Naive thymus-derived CD4-positive, alpha-beta T cell (primary cell): ENCODE results near the gene SLC25A14. TPM values are rescaled to one million over a fixed set of nuclear protein-coding genes. Genes with fewer than 3 reads are reported as not detected.
"Not testable (repeated sequence)": the region's sequence is repeated elsewhere in the genome, so short reads cannot be mapped to it uniquely, and the experiment has no call there.

ENCODE experiments used
- ATAC-seq: fragments of 150-1000 bp; cut with Tn5 transposase; 2 replicates; pipeline ENCODE4 v1.10.0; 2021; ENCODE audit warnings: mild to moderate bottlenecking, moderate library complexity
- CTCF ChIA-PET: fragments of 350-600 bp; sonication (Branson Sonifier 250); formaldehyde crosslinking; loops from one replicate; lab custom pipeline; 2021; ENCODE audit warnings: antibody characterized with exemption; lab: Charles Lee
- POLR2A ChIA-PET: fragments of 350-600 bp; sonication (Branson Sonifier 250); formaldehyde crosslinking; loops from one replicate; lab custom pipeline; 2021; ENCODE audit warnings: antibody characterized with exemption, inconsistent platforms; lab: Charles Lee
- DNase-seq, 9 donors: peaks; one replicate each; pipeline versions ENCODE4 v3.0.0 to v3.0.0-alpha.2; 2020 to 2022; ENCODE audit warnings: mixed read lengths in 1 of 9
- H3K27ac ChIP-seq: one replicate; pipeline ENCODE4 v1.7.0; 2013; ENCODE audit warnings: mild to moderate bottlenecking, low read depth, low read length, moderate library complexity
- H3K27me3 ChIP-seq, 2 donors: one replicate each; pipeline ENCODE4 v1.7.0; 2013; ENCODE audit warnings: low read length in 2 of 2, mild to moderate bottlenecking in 2 of 2, moderate library complexity in 2 of 2; ENCODE audit not compliant: control insufficient read depth in 2 of 2, insufficient read depth in 2 of 2
- H3K36me3 ChIP-seq, 3 experiments: 1 replicate in 2 of 3; 2 replicates in 1 of 3; pipeline ENCODE4 v1.7.0; 2013; ENCODE audit warnings: low read length in 3 of 3, mild to moderate bottlenecking in 3 of 3, moderate library complexity in 1 of 3; ENCODE audit not compliant: insufficient read depth in 3 of 3, control insufficient read depth in 2 of 3
- H3K4me1 ChIP-seq, 2 donors: one replicate each; pipeline ENCODE4 v1.7.0; 2013; ENCODE audit warnings: low read length in 2 of 2, mild to moderate bottlenecking in 2 of 2, moderate library complexity in 1 of 2; ENCODE audit not compliant: control insufficient read depth in 2 of 2, insufficient read depth in 2 of 2
- H3K4me3 ChIP-seq: 2 replicates; pipeline ENCODE4 v1.7.0; 2013; ENCODE audit warnings: mild to moderate bottlenecking, low read length
- H3K9me3 ChIP-seq, 3 experiments: 1 replicate in 2 of 3; 2 replicates in 1 of 3; pipeline ENCODE4 v1.7.0; 2013; ENCODE audit warnings: low read length in 3 of 3; ENCODE audit not compliant: control insufficient read depth in 2 of 3
- H3K27ac Mint-ChIP-seq, 9 donors: one replicate each; pipeline ENCODE4 v1.8.0; 2020 to 2022; ENCODE audit warnings: mixed read lengths in 9 of 9, mild to moderate bottlenecking in 8 of 9, moderate library complexity in 5 of 9, inconsistent platforms in 2 of 9
- H3K27me3 Mint-ChIP-seq, 5 donors: one replicate each; pipeline ENCODE4 v1.8.0; 2021 to 2022; ENCODE audit warnings: mixed read lengths in 5 of 5, mild to moderate bottlenecking in 1 of 5
- H3K36me3 Mint-ChIP-seq, 5 donors: one replicate each; pipeline ENCODE4 v1.8.0; 2020 to 2022; ENCODE audit warnings: mixed read lengths in 5 of 5, mild to moderate bottlenecking in 3 of 5, inconsistent platforms in 1 of 5
- H3K4me1 Mint-ChIP-seq, 7 donors: one replicate each; pipeline ENCODE4 v1.8.0; 2020 to 2022; ENCODE audit warnings: mixed read lengths in 7 of 7, mild to moderate bottlenecking in 3 of 7, inconsistent platforms in 1 of 7
- H3K4me3 Mint-ChIP-seq, 10 donors: one replicate each; pipeline ENCODE4 v1.8.0; 2020 to 2022; ENCODE audit warnings: mild to moderate bottlenecking in 10 of 10, mixed read lengths in 10 of 10, moderate library complexity in 6 of 10, inconsistent platforms in 2 of 10
- H3K9me3 Mint-ChIP-seq, 11 donors: one replicate each; pipeline ENCODE4 v1.8.0; 2020 to 2022; ENCODE audit warnings: mixed read lengths in 11 of 11, mild to moderate bottlenecking in 4 of 11, inconsistent platforms in 1 of 11, moderate library complexity in 1 of 11
- intact Hi-C, 2 donors: fragments of 100-400 bp; cut with micrococcal nuclease; formaldehyde crosslinking; loops; one replicate each; pipeline ENCODE4 v1.15.1; 2023
- polyA plus RNA-seq, 2 donors: library from polyadenylated mRNA; unstranded; fragments of 300-500 nt; fragmentation: Illumina TruSeq; gene quantifications; one replicate each; pipeline ENCODE4 v1.2.3, GENCODE V29; 2021
- total RNA-seq, 6 experiments: library from RNA in 5 of 6; stranded (reverse) in 5 of 6; gene quantifications; 1 replicate in 5 of 6; 2 replicates in 1 of 6; pipeline ENCODE4 v1.2.3 and lab custom pipeline; 2021 to 2026

Gene SLC25A14
- total and polyA plus RNA-seq, 7 experiments from 2014 or later = 5.5 to 14.3 (median 13.2) TPM

DNA sequence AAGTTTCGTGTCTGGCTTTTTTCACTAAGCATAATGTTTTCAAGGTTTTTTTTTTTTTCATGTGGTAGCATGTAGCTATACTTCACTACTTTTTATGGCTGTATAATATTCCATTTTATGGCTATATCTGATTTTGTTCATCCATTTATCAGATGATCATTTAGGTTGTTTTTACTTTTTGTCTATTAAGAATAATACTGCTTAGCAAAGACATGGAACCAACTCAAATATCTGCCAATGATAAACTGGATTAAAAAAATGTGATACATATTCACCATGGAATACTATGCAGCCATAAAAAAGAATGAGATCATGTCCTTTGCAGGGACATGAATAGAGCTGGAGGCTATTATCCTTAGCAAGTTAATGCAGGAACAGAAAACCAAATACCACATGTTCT lies 38.3 kb upstream of the SLC25A14 start:
- no peaks in the 10 kb centered on the region for H3K4me1 ChIP-seq
- intact Hi-C loops = no loop called here
- Mint-ChIP-seq H3K4me3 (no peak overlapping the region), H3K27ac (no peak overlapping the region), H3K9me3 (peaks cover 0 to 5% (median 0%) of the 10 kb centered on the region in 11 donors), H3K4me1 (no peaks in the 10 kb centered on the region), H3K27me3 (peaks cover 0 to 2% (median 0%) of the 10 kb centered on the region in 5 donors), H3K36me3 (no peaks in the 10 kb centered on the region)
- CTCF ChIA-PET = no interaction called here
- DNase-seq (no peak), ATAC-seq (no peak)
- no peak overlapping the region for H3K4me3 ChIP-seq
- H3K27ac ChIP-seq = no peak overlapping the region
- H3K9me3 ChIP-seq = no peaks in the 10 kb centered on the region
- no peaks in the 10 kb centered on the region for H3K36me3 ChIP-seq
- no peaks in the 10 kb centered on the region for H3K27me3 ChIP-seq
- POLR2A ChIA-PET = no interaction called here

DNA sequence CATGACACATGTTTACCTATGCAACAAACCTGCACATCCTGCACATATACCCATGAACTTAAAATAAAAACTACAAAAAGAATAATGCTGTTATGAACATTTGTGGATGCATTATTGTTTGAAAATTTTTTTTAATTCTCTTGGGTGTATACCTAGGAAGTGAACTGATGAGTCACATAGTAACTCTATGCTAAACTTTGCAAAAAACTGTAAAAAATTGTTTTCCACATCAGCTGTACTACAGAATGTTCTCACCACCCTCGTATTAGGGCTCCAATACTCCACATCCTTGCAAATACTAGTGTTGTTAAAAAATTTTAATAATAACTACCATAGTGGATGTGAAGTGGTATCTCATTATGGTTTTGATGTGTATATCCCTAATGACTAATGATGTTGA lies 37.7 kb upstream of the SLC25A14 start:
- H3K4me1 ChIP-seq = no peaks in the 10 kb centered on the region
- no peaks in the 10 kb centered on the region for H3K27me3 ChIP-seq
- no peak overlapping the region for H3K27ac Mint-ChIP-seq
- H3K27ac ChIP-seq = no peak overlapping the region
- peaks cover 0 to 5% (median 0%) of the 10 kb centered on the region in 11 donors for H3K9me3 Mint-ChIP-seq
- no peaks in the 10 kb centered on the region for H3K4me1 Mint-ChIP-seq
- H3K4me3 ChIP-seq = no peak overlapping the region
- peaks cover 0 to 3% (median 0%) of the 10 kb centered on the region in 5 donors for H3K27me3 Mint-ChIP-seq
- no peak overlapping the region for H3K4me3 Mint-ChIP-seq
- no peaks in the 10 kb centered on the region for H3K36me3 Mint-ChIP-seq
- intact Hi-C loops = no loop called here
- no peaks in the 10 kb centered on the region for H3K9me3 ChIP-seq
- DNase-seq (no peak), ATAC-seq (no peak)
- CTCF ChIA-PET = no interaction called here
- POLR2A ChIA-PET = no interaction called here
- H3K36me3 ChIP-seq = no peaks in the 10 kb centered on the region

DNA sequence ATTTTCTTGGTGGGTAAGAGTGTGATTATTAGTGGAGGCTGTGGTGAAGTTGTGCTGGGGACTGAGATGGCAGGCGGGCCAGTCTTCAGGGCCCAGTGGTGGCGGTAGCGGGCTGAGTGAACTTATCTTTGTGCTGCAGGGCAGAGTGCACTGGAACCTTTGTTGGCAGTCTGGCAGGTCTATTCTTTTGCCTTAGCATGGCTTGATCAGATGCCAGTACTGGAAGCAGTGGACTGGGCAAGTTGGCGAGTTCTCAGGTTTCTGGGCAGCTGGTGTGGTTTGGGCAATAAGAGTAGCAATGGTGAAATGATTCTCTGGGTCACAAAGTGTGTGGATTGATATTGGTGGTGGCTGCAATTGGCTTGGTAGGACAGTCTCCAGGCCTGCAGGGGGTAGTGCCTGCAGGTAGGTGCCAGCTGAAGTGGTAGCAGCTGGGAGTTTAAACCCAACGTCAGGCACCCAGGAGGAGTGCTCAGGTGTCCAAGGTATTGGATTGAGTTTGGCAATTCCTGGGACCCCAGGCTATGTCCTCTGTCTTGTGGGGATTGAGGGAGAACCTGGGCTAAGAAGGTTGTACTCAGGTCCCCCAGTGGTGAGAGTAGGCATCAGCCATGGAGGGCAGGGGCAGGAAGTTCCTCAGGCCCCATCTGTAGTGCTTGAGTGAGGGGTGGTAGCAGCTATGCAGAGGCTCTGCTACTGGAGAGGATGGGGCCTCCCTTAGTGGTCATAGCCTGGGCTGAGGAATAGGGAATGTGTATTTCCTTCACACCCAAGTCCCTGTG lies 34.9 kb upstream of the SLC25A14 start:
- Mint-ChIP-seq H3K27ac (no peak overlapping the region), H3K27me3 (peaks cover 0 to 3% (median 0%) of the 10 kb centered on the region in 5 donors), H3K36me3 (no peaks in the 10 kb centered on the region), H3K4me3 (no peak overlapping the region), H3K4me1 (no peaks in the 10 kb centered on the region), H3K9me3 (peaks cover 0 to 5% (median 0%) of the 10 kb centered on the region in 11 donors)
- intact Hi-C loops = no loop called here
- ATAC-seq = no peak
- Histone ChIP-seq H3K9me3 (no peaks in the 10 kb centered on the region), H3K27ac (no peak overlapping the region), H3K4me1 (no peaks in the 10 kb centered on the region), H3K36me3 (no peaks in the 10 kb centered on the region), H3K27me3 (no peaks in the 10 kb centered on the region), H3K4me3 (no peak overlapping the region)
- ChIA-PET CTCF (no interaction called here), POLR2A (interaction anchor here (0.6 kb wide), 1 partner anchor 36 kb away, joined by 3 read pairs; no protein-coding TSS in a partner anchor)
- no peak for DNase-seq

DNA sequence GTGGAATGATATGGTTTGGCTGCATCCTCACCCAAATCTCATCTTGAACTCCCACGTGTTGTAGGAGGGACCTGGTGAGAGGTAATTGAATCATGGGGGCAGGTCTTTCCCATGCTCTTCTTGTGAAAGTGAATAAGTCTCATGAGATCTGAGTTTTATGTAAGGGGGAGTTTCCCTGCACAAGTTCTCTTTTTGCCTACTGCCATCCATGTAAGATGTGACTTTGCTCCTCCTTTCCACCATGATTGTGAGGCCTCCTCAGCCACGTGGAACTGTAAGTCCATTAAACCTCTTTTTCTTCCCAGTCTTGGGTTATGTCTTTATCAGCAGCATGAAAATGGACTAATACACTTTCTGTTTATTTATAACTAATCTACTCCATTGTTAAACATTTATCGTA lies 19.8 kb upstream of the SLC25A14 start:
- H3K27me3 Mint-ChIP-seq = peaks cover 0 to 23% (median 3%) of the 10 kb centered on the region in 5 donors
- H3K4me3 Mint-ChIP-seq, H3K27me3 ChIP-seq, H3K27ac Mint-ChIP-seq, H3K4me3 ChIP-seq, H3K4me1 ChIP-seq, DNase-seq, H3K36me3 ChIP-seq, H3K4me1 Mint-ChIP-seq, POLR2A ChIA-PET, H3K9me3 ChIP-seq, H3K27ac ChIP-seq, intact Hi-C loops, ATAC-seq, H3K36me3 Mint-ChIP-seq: not testable (repeated sequence)
- peaks cover 0 to 17% (median 7%) of the 10 kb centered on the region in 11 donors for H3K9me3 Mint-ChIP-seq
- CTCF ChIA-PET = interaction anchor here (0.6 kb wide), 1 partner anchor 611 kb away, joined by 4 read pairs; no protein-coding TSS in a partner anchor

DNA sequence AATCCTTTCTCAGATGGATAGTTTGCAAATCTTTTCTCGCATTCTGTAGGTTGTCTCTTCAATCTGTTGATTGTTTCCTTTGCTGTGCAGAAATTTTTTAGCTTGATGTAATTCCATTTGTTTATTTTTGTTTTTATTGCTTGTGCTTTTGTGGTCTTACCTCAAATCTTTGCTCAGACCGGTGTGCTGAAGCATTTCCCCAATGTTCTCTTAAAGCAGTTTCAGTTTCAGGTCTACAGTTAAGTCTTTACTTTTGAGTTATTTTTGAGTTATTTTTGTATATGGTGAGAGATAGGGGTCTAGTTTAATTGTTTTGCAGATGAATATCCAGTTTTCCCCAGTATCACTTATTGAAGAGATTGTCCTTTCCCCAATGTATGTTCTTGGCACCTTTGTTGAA lies 18.2 kb upstream of the SLC25A14 start:
- CTCF ChIA-PET = no interaction called here
- POLR2A ChIA-PET = no interaction called here
- Mint-ChIP-seq H3K4me1 (peaks cover 0 to 7% (median 0%) of the 10 kb centered on the region in 7 donors), H3K27me3 (peaks cover 0 to 18% (median 0%) of the 10 kb centered on the region in 5 donors), H3K36me3 (peaks cover 0 to 4% (median 0%) of the 10 kb centered on the region in 5 donors), H3K4me3 (peak overlapping the region in 1 of 10 donors; percentile 32), H3K9me3 (peaks cover 0 to 17% (median 7%) of the 10 kb centered on the region in 11 donors), H3K27ac (no peak overlapping the region)
- H3K36me3 ChIP-seq = no peaks in the 10 kb centered on the region
- ATAC-seq = no peak
- intact Hi-C loops = no loop called here
- no peaks in the 10 kb centered on the region for H3K4me1 ChIP-seq
- H3K27ac ChIP-seq = no peak overlapping the region
- no peak for DNase-seq
- no peak overlapping the region for H3K4me3 ChIP-seq
- H3K9me3 ChIP-seq = no peaks in the 10 kb centered on the region
- H3K27me3 ChIP-seq = no peaks in the 10 kb centered on the region

DNA sequence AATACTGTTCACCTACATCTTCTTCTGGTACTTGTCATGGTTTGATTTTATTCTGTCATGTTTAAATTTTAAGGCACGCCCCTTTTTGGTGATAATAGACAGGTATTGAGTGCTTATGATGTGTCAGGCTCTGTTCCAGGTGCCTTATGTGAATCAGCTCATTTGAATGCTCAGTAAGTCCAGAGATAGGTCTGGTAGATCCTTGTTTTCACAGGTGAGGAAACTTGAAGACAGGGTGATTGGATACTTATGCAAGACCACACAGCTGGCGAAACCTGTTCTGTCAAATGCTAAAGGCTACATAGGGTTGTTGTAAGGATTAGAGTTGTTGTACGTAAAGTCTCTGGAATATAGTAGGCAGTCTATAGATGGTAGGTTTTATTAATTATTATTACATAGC lies 9.6 kb upstream of the SLC25A14 start:
- ChIA-PET POLR2A (no interaction called here), CTCF (interaction anchor here (0.9 to 1.3 kb wide), 2 partner anchors 586 to 593 kb away, joined by 3 read pairs; no protein-coding TSS in a partner anchor)
- intact Hi-C loops = loop anchor here (1.0 to 10.0 kb wide), 2 partner anchors 587 to 725 kb away; no protein-coding TSS in a partner anchor
- H3K4me1 ChIP-seq = no peaks in the 10 kb centered on the region
- Mint-ChIP-seq H3K36me3 (no peaks in the 10 kb centered on the region), H3K9me3 (no peaks in the 10 kb centered on the region), H3K27ac (no peak overlapping the region), H3K4me3 (no peak overlapping the region), H3K27me3 (peaks cover 5 to 23% (median 15%) of the 10 kb centered on the region in 5 donors), H3K4me1 (peaks cover 0 to 2% (median 0%) of the 10 kb centered on the region in 7 donors)
- H3K27ac ChIP-seq = no peak overlapping the region
- ATAC-seq (no peak), DNase-seq (no peak)
- H3K4me3 ChIP-seq = no peak overlapping the region
- H3K9me3 ChIP-seq = no peaks in the 10 kb centered on the region
- H3K36me3 ChIP-seq = no peaks in the 10 kb centered on the region
- no peaks in the 10 kb centered on the region for H3K27me3 ChIP-seq
